Embryonic facial prominence (tissue), 1 donor: ENCODE results near the gene KREMEN2.
A peak's percentile ranks its signal among the peaks of the same experiment; 100 is the strongest.
"Not testable (repeated sequence)": the region's sequence is repeated elsewhere in the genome, so short reads cannot be mapped to it uniquely, and the experiment has no call there.

ENCODE experiments used
- DNase-seq: peaks from one replicate; pipeline ENCODE4 v3.0.0-alpha.2; 2016; ENCODE audit errors: extremely low spot score

Gene KREMEN2

DNA sequence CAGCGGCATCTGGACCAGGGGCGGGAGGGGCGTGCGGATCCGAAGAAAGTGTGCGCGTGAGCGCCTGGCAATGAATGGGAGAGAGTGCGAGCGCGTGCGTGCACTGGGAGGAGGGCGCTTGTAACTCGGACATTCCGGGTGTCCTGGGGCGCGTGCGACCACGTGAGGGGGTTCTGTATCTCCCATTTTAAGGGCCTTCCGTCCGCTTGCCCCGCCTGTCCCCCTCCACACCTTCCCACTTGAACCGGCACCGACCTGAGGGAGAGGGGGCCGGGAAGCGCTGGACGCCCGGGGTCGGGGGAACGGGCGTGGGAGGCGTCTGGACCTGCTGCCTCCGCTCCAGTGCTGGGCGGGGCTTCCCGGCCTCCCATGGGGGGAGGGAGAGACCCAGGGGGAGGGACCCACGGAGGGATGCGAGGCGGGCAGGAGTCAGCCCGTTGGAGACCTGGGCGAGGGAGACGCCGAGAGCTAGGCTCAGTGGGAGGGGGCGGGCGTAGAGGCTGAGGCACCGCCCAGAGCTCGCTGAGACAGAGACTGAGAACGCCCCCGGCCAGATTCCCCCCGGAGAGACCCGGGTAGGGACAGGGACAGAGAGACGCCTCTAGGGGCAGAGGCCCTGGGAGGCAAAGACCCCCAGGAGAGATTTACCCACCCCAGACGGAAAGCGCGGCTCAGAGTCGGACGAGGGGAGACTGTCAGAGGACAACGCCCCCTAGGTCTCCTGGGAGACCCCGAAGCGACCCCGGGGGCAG lies at the start of gene KREMEN2:
KREMEN2 (plus strand) TSS at position 553 of the 752 bp plus-strand sequence. CDS start 246 bp downstream, outside the sequence.
- no peak for DNase-seq

DNA sequence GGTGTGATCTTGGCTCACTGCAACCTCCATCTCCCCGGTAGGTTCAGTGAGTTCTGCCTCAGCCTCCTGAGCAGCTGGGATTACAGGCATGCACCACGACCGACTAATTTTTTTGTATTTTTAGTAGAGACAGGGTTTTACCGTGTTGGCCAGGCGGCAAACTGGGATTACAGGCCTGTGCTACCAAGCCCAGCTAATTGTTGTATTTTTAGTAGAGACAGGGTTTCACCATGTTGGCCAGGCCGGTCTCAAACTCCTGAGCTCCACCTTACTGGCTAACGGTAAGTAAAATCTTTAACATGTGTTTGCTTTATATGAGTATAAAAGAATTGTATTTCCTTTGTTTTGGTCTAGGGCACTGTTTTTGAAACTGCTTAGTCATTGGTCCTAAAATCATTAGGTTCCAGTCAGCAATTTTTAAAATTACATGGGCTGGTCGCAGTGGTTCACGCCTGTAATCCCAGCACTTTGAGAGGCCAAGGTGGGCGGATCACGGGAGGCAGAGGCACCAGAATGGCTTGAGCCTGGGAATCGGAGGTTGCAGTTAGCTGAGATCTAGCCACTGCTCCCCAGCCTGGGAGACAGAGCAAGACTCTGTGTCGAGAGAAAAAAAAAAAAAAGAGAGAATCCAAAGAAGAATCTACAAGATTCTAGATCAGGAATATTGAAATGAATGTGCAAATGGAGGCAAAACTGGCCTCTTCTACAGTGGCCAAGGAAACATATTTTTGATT lies 48.7 kb upstream of the KREMEN2 start:
- DNase-seq: no peak

GRCh38 chr16:2919511-2920255 lies 44.4 kb upstream of the KREMEN2 start:
- peak; percentile 60 for DNase-seq

GRCh38 chr16:2923481-2923880 lies 40.6 kb upstream of the KREMEN2 start:
- DNase-seq: no peak

DNA sequence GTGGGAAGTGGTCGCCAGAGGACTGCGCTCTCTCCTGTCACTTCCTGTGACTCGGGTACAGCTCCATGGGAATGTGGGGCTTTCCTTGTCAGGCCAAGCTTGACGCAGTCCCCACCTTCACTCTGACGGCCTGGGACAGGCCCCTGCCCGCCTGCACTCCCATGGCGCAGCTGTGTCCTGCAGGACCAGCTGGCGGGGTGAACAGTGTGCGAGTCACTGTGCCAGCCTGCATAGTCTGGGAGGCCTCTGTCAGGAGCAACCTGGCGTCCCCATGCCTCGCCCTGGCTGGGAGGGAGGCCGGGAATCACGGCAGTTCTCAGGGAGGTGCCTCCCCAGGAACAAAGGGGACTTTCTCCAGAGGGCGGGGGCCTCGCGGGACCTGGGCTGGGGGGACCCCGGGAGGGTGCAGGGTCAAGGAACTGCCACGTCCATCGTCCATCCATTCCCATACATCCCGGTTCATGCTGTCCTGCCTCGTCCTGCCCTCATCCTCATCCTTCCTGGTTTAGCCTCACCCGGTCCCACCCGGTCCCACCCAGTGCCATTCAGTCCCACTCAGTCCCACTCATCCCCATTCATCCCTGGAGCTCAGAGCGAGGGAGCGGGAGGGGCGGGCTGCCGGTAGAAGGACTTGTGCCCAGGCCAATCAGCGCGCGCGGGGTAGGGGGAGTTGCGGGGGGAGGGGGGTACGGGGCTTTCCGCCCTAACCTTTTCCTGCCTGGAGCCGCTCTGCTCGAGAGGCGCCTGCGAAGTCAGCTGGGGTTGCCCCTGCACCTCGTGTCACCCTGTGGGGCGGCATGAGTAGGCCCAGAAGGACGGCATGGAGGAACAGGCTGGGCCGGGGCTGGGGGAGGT lies 38.9 kb upstream of the KREMEN2 start:
- no peak for DNase-seq

- DNase-seq: no peak
Measured at GRCh38 chr16:2925951-2926649, 38.0 kb upstream of the KREMEN2 start.

- DNase-seq: no peak
Measured at GRCh38 chr16:2926650-2926999, 37.5 kb upstream of the KREMEN2 start.

DNA sequence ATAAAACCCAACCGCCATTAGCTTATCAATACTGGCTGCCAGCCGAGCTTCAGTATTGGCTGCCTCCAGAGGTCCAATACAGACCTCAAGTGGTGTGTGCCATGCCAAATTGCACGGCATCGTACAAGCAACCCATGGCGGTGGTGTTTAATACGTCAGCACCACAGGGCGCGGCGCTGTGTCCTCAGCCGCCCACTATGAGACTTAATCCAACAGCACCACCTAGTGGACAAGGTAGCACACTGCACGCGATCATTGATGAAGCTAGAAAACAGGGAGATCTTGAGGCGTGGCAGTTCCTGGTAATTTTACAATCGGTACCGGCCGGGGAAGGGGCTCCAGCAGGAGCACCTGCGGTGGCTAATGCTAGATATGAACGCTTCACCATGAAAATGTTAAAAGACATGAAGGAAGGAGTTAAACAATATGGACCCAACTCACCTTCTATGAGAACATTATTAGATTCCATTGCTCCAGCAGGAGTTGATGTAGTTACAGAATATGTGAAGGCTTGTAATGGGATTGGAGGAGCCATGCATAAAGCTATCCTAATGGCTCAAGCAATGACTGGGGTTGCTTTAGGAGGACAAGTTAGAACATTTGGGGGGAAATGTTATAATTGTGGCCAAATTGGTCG lies 36.9 kb upstream of the KREMEN2 start:
- DNase-seq: peak; percentile 61

DNA sequence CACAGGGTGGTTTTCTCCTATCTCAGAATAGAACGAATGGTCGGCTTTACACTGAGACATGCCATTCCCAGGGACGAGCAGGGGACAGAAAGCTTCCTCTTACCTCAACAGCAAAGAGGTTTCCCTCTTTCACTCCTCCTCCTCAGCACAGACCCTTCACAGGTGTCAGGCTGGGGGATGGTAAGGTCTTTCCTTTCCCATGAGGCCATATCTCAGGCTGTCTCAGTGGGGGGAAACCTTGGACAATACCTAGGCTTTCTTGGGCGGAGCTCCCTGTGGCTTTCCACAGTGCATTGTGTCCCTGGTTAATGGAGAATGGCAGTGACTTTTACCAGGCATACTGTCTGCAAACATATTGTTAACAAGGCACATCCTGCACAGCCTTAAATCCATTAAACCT lies 35.9 kb upstream of the KREMEN2 start:
- not testable (repeated sequence) for DNase-seq

DNA sequence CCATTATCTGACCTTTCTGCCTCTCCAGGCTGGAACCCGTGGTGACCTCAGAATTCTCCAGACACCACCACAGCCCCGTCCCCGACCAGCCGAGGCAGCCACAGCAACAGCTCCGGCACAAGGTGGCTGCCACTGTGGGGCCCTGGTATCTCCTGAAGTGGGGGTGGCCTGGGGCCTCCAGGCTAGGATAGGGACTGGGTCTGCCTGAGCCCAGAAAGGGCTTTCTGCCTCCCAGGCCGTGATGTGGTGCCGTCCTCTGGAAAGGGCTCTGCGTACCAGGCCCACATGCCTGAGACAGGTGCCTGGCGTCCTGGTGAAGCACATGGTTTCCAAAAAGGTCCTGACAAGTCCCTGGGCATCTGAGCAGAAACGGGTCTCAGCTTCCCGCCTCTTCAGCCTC lies 35.3 kb upstream of the KREMEN2 start:
- DNase-seq: no peak

GRCh38 chr16:2929693-2930092 lies 34.4 kb upstream of the KREMEN2 start:
- DNase-seq: no peak

DNA sequence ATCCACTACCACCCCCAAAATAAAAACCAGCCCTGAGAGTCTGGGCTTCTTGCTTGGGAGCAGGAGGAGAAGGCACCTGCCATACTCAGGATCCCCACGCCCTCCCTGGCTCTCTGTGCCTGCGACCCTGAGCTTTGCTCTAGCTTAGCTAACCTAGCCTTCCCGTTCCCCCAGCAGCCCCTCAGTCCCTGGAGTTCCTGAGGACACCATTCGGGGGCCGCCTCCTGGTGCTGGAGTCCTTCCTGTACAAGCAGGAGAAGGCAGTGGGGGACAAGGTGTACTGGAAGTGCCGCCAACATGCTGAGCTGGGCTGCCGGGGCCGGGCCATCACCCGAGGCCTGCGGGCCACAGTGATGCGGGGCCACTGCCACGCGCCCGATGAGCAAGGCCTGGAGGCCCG lies 33.8 kb upstream of the KREMEN2 start:
- DNase-seq: no peak

- DNase-seq: not testable (repeated sequence)
Measured at GRCh38 chr16:2931231-2931914, 32.7 kb upstream of the KREMEN2 start.

- DNase-seq: no peak
Measured at GRCh38 chr16:2933136-2933535, 30.9 kb upstream of the KREMEN2 start.

- no peak for DNase-seq
Measured at GRCh38 chr16:2933701-2934100, 30.4 kb upstream of the KREMEN2 start.

- DNase-seq: no peak
Measured at GRCh38 chr16:2934450-2934849, 29.6 kb upstream of the KREMEN2 start.

- no peak for DNase-seq
Measured at GRCh38 chr16:2936436-2937011, 27.6 kb upstream of the KREMEN2 start.

GRCh38 chr16:2937170-2937569 lies 26.9 kb upstream of the KREMEN2 start:
- no peak for DNase-seq

GRCh38 chr16:2938206-2938605 lies 25.9 kb upstream of the KREMEN2 start:
- no peak for DNase-seq

DNA sequence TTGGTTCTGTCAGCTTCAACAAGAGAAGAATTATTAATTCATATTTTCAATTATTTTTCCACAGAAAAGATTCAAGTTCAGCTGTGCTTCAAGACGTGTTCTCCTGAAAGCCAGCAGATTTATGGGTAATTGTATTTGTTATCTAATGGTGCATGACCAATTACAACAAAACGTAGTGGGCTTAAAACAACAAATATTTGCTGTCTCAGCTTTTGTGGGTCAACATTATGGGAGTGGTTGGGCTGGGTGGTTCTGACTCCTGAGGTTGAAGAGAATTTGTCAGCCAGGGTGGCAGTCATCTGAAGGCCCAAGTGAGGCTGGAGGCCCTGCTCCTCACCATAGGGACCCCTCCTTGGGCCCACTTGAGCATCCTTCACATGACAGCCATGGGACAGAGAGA lies 24.1 kb upstream of the KREMEN2 start:
- no peak for DNase-seq
